T-cell (primary cell): ENCODE results near the gene NME1. TPM values are rescaled to one million over a fixed set of nuclear protein-coding genes. Genes with fewer than 3 reads are reported as not detected.

Source experiments
- ATAC-seq, 4 experiments: fragments of 200-7000 bp in 3 of 4; fragments of 150-1000 bp in 1 of 4; cut with Tn5 transposase; replicated peaks in 1 of 4; 1 replicate in 3 of 4; 2 replicates in 1 of 4; pipeline ENCODE4 v1.10.0; 2021; ENCODE audit warnings: moderate library complexity in 3 of 4, mild to moderate bottlenecking in 2 of 4, moderate number of reproducible peaks in 1 of 4
- CTCF ChIA-PET, 2 donors: fragments of 300-600 bp; sonication (Branson Sonifier 250); formaldehyde crosslinking; loops; one replicate each; lab custom pipeline; 2022; ENCODE audit warnings: antibody characterized with exemption in 2 of 2; lab: Charles Lee
- POLR2A ChIA-PET, 2 donors: fragments of 300-600 bp; sonication (Branson Sonifier 250); formaldehyde crosslinking; loops; one replicate each; lab custom pipeline; 2022; ENCODE audit warnings: antibody characterized with exemption in 2 of 2; lab: Charles Lee
- DNase-seq, 35 experiments: peaks; one replicate each; pipeline versions ENCODE4 v3.0.0 to v3.0.0-alpha.2; 2013 to 2023
- H3K27ac ChIP-seq: one replicate; pipeline ENCODE4 v1.5.1; 2013; ENCODE audit warnings: low read length
- H3K27me3 ChIP-seq, 2 experiments: replicated peaks in 1 of 2; 1 replicate in 1 of 2; 2 replicates in 1 of 2; pipeline versions ENCODE4 v1.6.1 to v1.7.0; 2013; ENCODE audit warnings: low read length in 1 of 2, mixed read lengths in 1 of 2; ENCODE audit not compliant: control insufficient read depth in 2 of 2, insufficient read depth in 2 of 2; ENCODE audit errors: extremely low read depth in 1 of 2
- H3K36me3 ChIP-seq, 2 donors: 1 replicate in 1 of 2; 2 replicates in 1 of 2; pipeline versions ENCODE4 v1.6.1 to v1.7.0; 2013; ENCODE audit warnings: low read length in 1 of 2; ENCODE audit not compliant: control insufficient read depth in 2 of 2, insufficient read depth in 1 of 2; ENCODE audit errors: extremely low read depth in 1 of 2
- H3K4me1 ChIP-seq, 2 experiments: 1 replicate in 1 of 2; 2 replicates in 1 of 2; pipeline versions ENCODE4 v1.6.1 to v1.7.0; 2013; ENCODE audit warnings: low read length in 2 of 2, mixed read lengths in 1 of 2; ENCODE audit not compliant: insufficient read depth in 2 of 2, control insufficient read depth in 1 of 2; ENCODE audit errors: extremely low read depth in 1 of 2
- H3K4me3 ChIP-seq, 2 donors: 1 replicate in 1 of 2; 2 replicates in 1 of 2; pipeline versions ENCODE4 v1.5.1 to v1.7.0; 2013; ENCODE audit warnings: mild to moderate bottlenecking in 2 of 2, low read length in 1 of 2, moderate library complexity in 1 of 2; ENCODE audit not compliant: control insufficient read depth in 1 of 2; ENCODE audit errors: extremely low read depth in 1 of 2
- H3K9me3 ChIP-seq: 2 replicates; pipeline ENCODE4 v1.7.0; 2013
- H3K27ac Mint-ChIP-seq, 2 donors: one replicate each; pipeline ENCODE4 v1.8.0; 2020 to 2021; ENCODE audit warnings: mild to moderate bottlenecking in 2 of 2, mixed read lengths in 2 of 2
- H3K27me3 Mint-ChIP-seq, 2 donors: one replicate each; pipeline ENCODE4 v1.8.0; 2021 to 2022; ENCODE audit warnings: mixed read lengths in 2 of 2
- H3K36me3 Mint-ChIP-seq: one replicate; pipeline ENCODE4 v1.8.0; 2021; ENCODE audit warnings: mixed read lengths
- H3K4me1 Mint-ChIP-seq, 3 donors: one replicate each; pipeline ENCODE4 v1.8.0; 2020 to 2022; ENCODE audit warnings: mixed read lengths in 3 of 3, mild to moderate bottlenecking in 1 of 3
- H3K4me3 Mint-ChIP-seq, 3 donors: one replicate each; pipeline ENCODE4 v1.8.0; 2020 to 2022; ENCODE audit warnings: mild to moderate bottlenecking in 3 of 3, mixed read lengths in 3 of 3, moderate library complexity in 3 of 3
- H3K9me3 Mint-ChIP-seq, 3 donors: one replicate each; pipeline ENCODE4 v1.8.0; 2020 to 2022; ENCODE audit warnings: mixed read lengths in 3 of 3
- WGBS: methylation state at CpG from one replicate; pipeline ENCODE4 v1.1.5; 2013; ENCODE audit warnings: missing lambda C conversion rate; ENCODE audit not compliant: insufficient coverage; 5-methylcytosine and 5-hydroxymethylcytosine counted together
- total RNA-seq, 35 experiments: library from RNA in 6 of 35; stranded (reverse) in 6 of 35; fragments of 120-200 nt in 1 of 35; gene quantifications; one replicate each; pipeline versions ENCODE4 v1.2.1 to v1.2.4 and lab custom pipeline; 2013 to 2026

The NME1 gene
- total RNA-seq, 5 donors from 2014 or later (not counting 1 experiment from before 2014, with no cell fraction given), result 17.7 to 28.0 (median 22.1) TPM

DNA sequence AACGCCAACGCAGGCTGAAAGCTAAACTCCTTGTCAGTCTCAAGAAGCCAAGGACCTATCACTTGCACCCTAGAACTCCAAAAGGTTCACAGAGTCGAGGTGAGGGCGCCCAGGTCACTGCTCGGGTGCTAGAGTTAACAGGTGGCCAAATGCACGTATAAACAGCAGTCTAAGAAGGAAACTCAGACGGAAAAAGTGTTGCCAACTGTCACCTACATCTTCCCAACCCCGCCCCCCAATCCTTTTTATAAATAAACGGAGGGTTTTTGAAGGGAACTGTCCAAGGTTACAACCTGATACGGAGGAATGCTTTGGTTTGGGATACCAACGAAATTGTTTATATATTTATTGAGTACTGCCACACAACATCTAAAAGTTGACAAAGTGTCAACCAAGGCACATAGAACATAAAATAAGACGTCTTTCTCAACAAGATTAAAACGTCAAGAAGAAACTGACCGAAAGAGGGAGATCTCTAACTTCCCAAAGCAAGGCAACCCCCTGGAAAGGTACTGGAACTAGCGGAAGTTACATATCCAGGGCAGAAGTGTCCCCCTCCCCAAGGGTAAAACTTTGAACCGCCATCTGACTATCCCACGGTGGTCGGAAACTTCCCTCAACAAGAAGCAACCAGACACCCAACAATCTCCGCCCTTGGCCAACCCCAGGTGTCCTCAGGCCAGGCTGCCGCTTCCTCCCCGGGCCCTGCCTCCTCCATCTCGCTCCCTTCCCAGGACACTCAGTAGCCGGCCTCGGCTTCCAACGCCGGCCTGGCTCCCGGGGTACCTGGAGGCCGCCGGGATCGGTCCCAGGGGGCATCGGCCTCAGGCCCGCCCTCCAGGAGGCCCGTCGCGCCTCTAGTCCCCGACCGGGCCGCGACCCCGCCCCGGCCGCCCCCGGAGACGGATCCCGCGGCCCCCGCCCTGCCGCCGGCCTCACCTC is 33.7 kb upstream of the NME1 start:
- no peaks in the 10 kb centered on the region for H3K36me3 Mint-ChIP-seq
- Histone ChIP-seq H3K27me3 (no peaks in the 10 kb centered on the region), H3K4me1 (peaks cover 17 to 36% of the 10 kb centered on the region in 2 experiments), H3K27ac (peak overlapping the region; percentile 90), H3K4me3 (peak overlapping the region; percentile 88 to 98), H3K36me3 (no peaks in the 10 kb centered on the region), H3K9me3 (no peaks in the 10 kb centered on the region)
- CTCF ChIA-PET, result interaction anchor here (0.5 to 2.1 kb wide), 15 partner anchors 33 to 259 kb away, joined by 3 to 12 read pairs (median 4); partner anchors contain the start of gene NME1 (in 1 of the 2)
- peak overlapping the region; percentile 84 to 92 (median 90) for H3K4me3 Mint-ChIP-seq
- peak in 2 of 4 experiments; percentile 6 to 16 for ATAC-seq
- H3K9me3 Mint-ChIP-seq, result no peaks in the 10 kb centered on the region
- H3K4me1 Mint-ChIP-seq, result peaks cover 47 to 68% (median 66%) of the 10 kb centered on the region in 3 donors
- H3K27me3 Mint-ChIP-seq, result no peaks in the 10 kb centered on the region
- DNase-seq, result peak in 25 of 35 experiments; percentile 3 to 51 (median 16)
- WGBS, result under 1% methylated on average over 41 of the region's 49 CpGs
- peak overlapping the region; percentile 92 to 94 for H3K27ac Mint-ChIP-seq
- POLR2A ChIA-PET, result interaction anchor here (0.5 to 1.3 kb wide), 12 partner anchors 9 to 253 kb away, joined by 3 to 15 read pairs (median 4); partner anchors contain the start of gene NME1 (in 1 of the 2)

DNA sequence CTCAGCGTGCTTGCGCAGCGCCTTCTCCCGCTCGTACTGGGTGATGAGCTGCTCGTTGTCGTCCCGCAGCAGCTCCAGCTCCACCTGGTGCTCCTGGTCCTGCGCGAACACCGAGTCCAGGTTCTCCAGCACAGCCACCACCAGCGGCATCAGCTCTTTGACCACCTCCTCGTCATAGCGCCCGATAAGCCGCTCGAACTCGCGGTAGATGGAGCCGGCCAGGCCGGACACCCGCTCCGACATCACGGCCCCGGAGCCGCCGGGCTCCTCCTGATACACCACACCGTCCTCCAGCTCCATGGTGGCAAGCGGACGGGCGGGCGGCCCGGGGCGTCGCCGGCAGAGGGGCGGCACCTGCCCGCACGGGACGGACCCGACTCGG is 33.0 kb upstream of the NME1 start:
- Mint-ChIP-seq H3K36me3 (no peaks in the 10 kb centered on the region), H3K4me3 (peak overlapping the region; percentile 84 to 92 (median 90)), H3K9me3 (no peaks in the 10 kb centered on the region), H3K27ac (peak overlapping the region; percentile 92 to 93), H3K27me3 (no peaks in the 10 kb centered on the region), H3K4me1 (peaks cover 47 to 62% (median 59%) of the 10 kb centered on the region in 3 donors)
- Histone ChIP-seq H3K4me3 (peak overlapping the region; percentile 88 to 98), H3K27ac (peak overlapping the region; percentile 90), H3K27me3 (no peaks in the 10 kb centered on the region), H3K4me1 (peaks cover 17 to 36% of the 10 kb centered on the region in 2 experiments), H3K36me3 (no peaks in the 10 kb centered on the region), H3K9me3 (no peaks in the 10 kb centered on the region)
- POLR2A ChIA-PET, result interaction anchor here (0.5 to 1.3 kb wide), 6 partner anchors 33 to 254 kb away, joined by 3 to 4 read pairs (median 3); partner anchors contain the start of gene NME1 (in 1 of the 2)
- DNase-seq (peak in 24 of 35 experiments; percentile 8 to 69 (median 35)), ATAC-seq (peak; percentile 53 to 67 (median 62))
- 1% methylated on average over 34 of the region's 42 CpGs for WGBS
- CTCF ChIA-PET, result interaction anchor here (0.5 to 2.1 kb wide), 11 partner anchors 33 to 568 kb away, joined by 3 to 10 read pairs (median 3); partner anchors contain the start of gene NME1 (in 1 of the 2)

DNA sequence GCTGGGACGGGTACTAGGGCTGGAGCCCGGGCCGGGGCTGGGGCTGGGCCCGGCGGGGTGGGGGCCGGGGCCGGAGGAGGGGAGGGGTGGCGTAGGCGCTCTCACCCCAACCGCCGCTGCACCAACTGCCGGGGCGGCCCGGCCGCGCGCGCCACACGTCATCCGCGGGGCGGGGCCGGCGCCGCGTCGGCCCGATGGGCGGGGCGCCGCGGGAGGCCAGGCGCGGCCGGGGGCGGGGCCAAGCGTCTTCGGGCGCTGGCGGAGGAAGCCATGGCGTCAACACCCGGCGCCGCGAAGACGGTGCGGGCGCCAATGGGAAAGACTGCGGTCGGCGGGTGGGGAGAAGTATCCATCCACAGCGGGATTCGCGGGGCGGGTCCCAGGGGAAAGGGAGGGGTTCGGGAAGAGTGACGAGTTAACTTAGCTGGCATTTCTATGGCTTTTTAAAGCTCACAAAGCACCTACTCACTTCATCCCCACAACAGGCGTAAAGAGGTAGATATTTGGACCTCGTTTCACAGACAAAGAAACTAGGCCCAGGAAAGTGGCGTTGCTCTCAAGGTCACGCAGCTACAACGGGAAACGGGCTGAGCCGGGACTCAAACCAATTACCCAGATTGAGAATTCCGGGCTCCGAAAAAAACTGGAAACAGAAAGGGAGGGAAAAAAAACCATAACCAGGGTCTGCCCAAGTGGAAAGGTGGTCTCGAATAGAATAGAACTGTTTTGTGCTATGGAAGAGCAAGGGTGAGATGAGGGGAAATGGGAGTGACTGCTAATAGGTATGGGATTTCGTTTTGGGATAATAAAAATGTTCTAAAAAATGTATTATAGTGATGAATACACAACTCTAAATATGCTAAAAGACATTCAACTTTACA is 32.4 kb upstream of the NME1 start, which contains the start of gene SPAG9:
Gene SPAG9 (minus strand): TSS at position 130 of the 881 bp plus-strand sequence. CDS start 212 bp downstream, outside the sequence.
- H3K27ac ChIP-seq, result peak within 1 kb of the TSS; percentile 94
- no peaks in the 10 kb centered on the region for H3K9me3 Mint-ChIP-seq
- peak within 1 kb of the TSS; percentile 84 to 95 (median 94) for H3K4me3 Mint-ChIP-seq
- DNase-seq (peak; percentile 73 to 97 (median 84)), ATAC-seq (peak; percentile 83 to 90 (median 86))
- 0% methylated on average over 26 of the region's 68 CpGs for WGBS
- ChIA-PET CTCF (interaction anchor here (0.6 to 2.1 kb wide), 10 partner anchors 32 to 568 kb away, joined by 3 to 10 read pairs (median 4); partner anchors contain the start of gene NME1 (in 1 of the 2)), POLR2A (interaction anchor here (0.6 to 1.3 kb wide), 6 partner anchors 12 to 254 kb away, joined by 3 to 6 read pairs (median 3); partner anchors contain the start of gene NME1 (in 1 of the 2))
- H3K36me3 Mint-ChIP-seq, result no peaks in the 10 kb centered on the region
- H3K4me3 ChIP-seq, result peak within 1 kb of the TSS; percentile 88 to 98
- no peaks in the 10 kb centered on the region for H3K9me3 ChIP-seq
- H3K27ac Mint-ChIP-seq, result peak within 1 kb of the TSS; percentile 98 to 99
- H3K36me3 ChIP-seq, result no peaks in the 10 kb centered on the region
- H3K4me1 ChIP-seq, result peaks cover 17 to 36% of the 10 kb centered on the region in 2 experiments
- no peaks in the 10 kb centered on the region for H3K27me3 Mint-ChIP-seq
- peaks cover 46 to 56% (median 53%) of the 10 kb centered on the region in 3 donors for H3K4me1 Mint-ChIP-seq
- H3K27me3 ChIP-seq, result no peaks in the 10 kb centered on the region

DNA sequence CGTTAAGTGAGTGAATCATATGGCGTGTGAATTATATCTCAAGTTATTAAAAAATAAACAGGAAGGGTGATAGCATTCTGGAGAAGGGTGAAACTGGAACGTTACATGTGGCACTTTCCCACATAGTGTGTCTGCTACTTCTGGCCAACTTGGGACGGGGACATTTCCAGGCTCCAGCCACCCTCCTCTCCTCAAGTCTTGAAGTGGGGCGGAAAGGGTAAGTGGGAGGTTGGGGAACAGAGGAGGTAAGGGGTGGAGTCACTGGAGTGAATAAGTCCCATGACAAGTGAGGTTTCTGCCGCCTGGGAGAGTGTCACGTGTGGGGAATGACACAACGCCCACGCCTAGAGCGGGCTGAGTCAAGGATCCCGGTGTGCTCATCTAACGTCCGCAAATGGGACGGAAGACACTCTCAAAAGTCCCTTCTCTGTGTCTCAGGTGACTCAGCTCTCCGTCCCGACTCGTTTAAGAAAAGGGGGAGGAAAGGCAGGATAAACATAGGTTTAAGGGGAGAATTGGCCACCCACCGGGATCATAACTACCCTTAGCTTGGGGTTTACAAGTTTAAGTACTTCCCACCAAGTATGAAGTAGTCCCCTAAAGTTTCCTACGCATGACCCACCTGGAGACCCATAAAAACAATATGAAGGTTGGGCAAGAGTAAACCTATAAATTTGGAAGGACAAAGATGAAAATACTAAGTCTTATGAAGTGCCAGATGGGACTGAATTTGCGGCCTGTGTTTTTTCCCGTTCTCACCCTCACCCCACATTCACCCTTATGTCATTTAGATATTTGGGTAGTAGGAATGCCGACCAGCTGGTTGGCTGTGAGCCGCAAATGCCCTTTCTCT is 31.5 kb upstream of the NME1 start:
- ATAC-seq (no peak), DNase-seq (peak in 31 of 35 experiments; percentile 5 to 75 (median 20))
- H3K9me3 Mint-ChIP-seq, result no peaks in the 10 kb centered on the region
- Histone ChIP-seq H3K36me3 (no peaks in the 10 kb centered on the region), H3K4me3 (peak overlapping the region; percentile 33 to 83), H3K27ac (peak overlapping the region; percentile 94), H3K27me3 (no peaks in the 10 kb centered on the region), H3K4me1 (peaks cover 17 to 31% of the 10 kb centered on the region in 2 experiments), H3K9me3 (no peaks in the 10 kb centered on the region)
- POLR2A ChIA-PET, result interaction anchor here in 1 of 2 donors (1.1 kb wide), 1 partner anchor 13 kb away, joined by 6 read pairs; no protein-coding TSS in a partner anchor
- no peaks in the 10 kb centered on the region for H3K27me3 Mint-ChIP-seq
- H3K36me3 Mint-ChIP-seq, result no peaks in the 10 kb centered on the region
- peak overlapping the region; percentile 84 to 95 (median 94) for H3K4me3 Mint-ChIP-seq
- H3K4me1 Mint-ChIP-seq, result peaks cover 38 to 47% (median 44%) of the 10 kb centered on the region in 3 donors
- CTCF ChIA-PET, result interaction anchor here in 1 of 2 donors (1.5 to 2.1 kb wide), 3 partner anchors 31 to 121 kb away, joined by 3 to 10 read pairs (median 10); partner anchors contain the start of gene NME1
- 3% methylated on average over 9 of the region's 23 CpGs for WGBS
- H3K27ac Mint-ChIP-seq, result peak overlapping the region; percentile 98 to 99
